HFF-Myc (cell line): ENCODE results near the gene WDR38.

Experiments used
- DNase-seq: peaks from one replicate; pipeline ENCODE4 v3.0.0-alpha.2; 2011; ENCODE audit warnings: low read depth; ENCODE audit errors: extremely low read depth
- H3K4me3 ChIP-seq: replicated peaks from 2 replicates; pipeline ENCODE4 v1.5.1; 2011; ENCODE audit warnings: low read depth, mild to moderate bottlenecking, control low read depth, low read length
- TF ChIP-seq, protein P1 (sequence below): IDR thresholded peaks from 2 replicates; pipeline ENCODE4 v1.5.1; 2012; ENCODE audit warnings: mild to moderate bottlenecking, low read depth, low read length, control low read depth; ENCODE audit errors: missing control alignments

The WDR38 gene

DNA sequence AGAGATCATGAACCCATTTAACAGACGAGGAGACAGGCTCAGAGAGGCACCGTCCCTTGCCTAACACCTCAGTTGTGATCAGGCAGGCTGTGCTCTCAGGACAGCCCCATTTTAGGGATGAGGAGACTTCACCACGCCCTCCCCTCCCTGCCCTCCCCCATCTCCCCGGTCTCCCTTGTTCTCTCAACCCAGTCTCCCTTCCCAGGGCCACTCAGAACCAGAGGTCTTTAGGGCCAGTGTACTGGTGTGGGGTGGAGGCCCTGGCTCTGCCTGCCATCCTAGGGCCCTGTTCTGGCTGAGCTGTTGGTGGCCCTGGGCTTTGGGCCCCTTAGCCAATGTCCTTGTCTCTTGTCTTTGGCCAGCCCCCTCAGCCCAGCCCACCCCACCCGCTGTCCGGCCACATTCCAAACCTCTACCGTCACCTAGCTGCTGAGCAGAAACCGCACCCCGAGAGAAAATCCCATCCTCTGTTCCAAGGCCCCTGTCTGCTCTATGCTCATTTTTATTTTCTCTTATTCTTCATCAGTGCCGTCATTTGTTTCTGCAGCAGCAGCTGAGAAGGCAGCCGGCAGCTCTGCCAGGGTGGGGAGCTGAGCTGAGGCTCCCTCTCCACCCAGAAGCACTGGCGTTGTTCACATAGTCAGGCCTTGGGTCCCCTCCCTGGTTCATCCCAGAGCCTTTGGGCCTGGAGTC lies 42.5 kb upstream of the WDR38 start:
- DNase-seq: no peak
- TF ChIP-seq, protein P1, sequence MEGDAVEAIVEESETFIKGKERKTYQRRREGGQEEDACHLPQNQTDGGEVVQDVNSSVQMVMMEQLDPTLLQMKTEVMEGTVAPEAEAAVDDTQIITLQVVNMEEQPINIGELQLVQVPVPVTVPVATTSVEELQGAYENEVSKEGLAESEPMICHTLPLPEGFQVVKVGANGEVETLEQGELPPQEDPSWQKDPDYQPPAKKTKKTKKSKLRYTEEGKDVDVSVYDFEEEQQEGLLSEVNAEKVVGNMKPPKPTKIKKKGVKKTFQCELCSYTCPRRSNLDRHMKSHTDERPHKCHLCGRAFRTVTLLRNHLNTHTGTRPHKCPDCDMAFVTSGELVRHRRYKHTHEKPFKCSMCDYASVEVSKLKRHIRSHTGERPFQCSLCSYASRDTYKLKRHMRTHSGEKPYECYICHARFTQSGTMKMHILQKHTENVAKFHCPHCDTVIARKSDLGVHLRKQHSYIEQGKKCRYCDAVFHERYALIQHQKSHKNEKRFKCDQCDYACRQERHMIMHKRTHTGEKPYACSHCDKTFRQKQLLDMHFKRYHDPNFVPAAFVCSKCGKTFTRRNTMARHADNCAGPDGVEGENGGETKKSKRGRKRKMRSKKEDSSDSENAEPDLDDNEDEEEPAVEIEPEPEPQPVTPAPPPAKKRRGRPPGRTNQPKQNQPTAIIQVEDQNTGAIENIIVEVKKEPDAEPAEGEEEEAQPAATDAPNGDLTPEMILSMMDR: no peak
- no peak overlapping the region for H3K4me3 ChIP-seq

DNA sequence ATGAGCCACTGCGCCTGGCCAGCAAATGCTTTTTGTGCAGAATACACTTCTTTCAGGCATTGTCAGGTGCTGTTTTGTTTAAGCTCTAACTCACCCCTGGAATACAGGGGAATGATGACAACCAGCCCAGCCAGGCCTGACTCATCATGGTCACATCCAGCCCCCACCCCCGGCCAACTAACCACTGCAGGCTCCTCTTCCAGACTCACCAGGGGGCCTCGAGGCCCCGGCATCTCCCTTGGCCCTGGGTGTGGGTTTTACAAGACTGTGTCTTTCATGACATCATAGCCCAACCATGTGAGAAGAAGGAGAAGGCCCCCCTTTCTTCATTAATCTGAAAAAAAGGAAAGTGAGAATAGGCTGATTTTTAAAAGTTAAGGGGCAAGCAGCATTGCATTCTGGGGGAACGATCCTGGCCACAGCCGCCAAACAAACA lies 40.8 kb upstream of the WDR38 start:
- no peak overlapping the region for H3K4me3 ChIP-seq
- DNase-seq: peak; percentile 82

DNA sequence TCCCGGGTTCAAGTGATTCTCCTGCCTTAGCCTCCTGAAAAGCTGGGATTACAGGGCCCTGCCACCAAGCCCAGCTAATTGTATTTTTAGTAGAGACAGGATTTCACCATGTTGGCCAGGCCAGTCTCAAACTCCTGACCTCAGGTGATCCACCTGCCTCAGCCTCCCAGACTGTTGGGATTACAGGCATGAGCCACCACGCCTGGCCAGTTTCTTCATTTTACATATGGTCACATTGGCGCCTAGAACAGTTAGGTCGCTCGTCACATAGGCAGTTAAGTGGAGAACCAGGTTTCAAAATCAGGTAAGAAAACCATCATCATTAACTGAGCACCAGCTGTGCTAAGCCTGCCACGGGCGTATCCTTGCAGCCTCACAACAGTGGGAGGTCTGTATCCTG lies 40.2 kb upstream of the WDR38 start:
- TF ChIP-seq, protein P1: no peak
- H3K4me3 ChIP-seq: no peak overlapping the region
- no peak for DNase-seq

More for the DNA sequence above, 40.8 kb upstream of the WDR38 start:
- TF ChIP-seq, protein P1: no peak

DNA sequence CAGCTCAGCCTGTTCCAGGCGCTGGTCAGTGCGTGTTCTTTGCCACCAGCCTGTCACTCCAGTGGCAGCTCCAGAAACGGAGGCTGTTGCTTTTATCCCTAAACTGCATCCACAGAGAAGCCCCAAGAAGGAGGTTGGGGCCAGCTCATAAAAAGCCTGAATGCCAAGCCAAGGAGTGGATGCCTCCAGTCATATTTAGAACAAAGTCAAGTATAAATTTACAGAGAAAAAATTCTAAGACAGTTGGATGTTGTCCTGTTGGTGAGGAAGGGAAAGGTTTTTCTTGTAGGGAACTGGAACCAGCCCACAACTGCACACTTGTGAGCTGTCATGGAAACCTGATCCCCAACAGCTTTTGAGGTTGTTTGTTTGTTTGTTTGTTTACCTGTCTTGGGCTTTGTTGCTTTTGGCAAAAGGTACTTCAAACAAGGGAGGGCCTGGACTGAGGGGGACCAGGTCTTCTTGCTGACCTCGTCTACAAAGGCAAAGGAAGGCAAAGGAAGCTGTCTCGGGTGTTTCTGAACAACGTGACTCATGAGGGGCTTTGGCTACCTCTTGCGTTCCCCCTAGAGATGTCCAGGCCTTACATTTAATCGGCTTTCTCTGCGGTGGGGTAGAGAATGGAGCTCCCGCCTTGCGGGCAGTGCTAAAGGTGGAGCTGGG lies 39.6 kb upstream of the WDR38 start:
- DNase-seq: no peak
- TF ChIP-seq, protein P1: no peak
- H3K4me3 ChIP-seq: no peak overlapping the region

DNA sequence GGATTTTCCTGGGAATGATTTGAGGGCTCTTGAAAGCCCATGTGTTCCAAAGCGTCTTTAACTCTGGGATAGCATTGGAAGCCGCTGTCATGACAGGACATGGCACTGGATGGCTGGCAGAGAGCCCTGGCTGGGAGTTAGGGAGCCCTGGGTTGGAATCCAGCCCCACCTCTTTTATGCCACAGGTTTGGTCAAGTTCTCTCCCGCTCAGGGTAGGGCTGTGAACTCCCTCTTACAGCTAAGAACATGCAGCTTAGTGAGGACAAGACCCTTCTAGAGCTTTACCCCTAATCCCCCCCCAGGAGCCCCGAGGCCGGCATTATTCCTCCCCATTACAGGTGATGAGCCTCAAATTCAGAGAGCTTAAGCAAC lies 39.1 kb upstream of the WDR38 start:
- TF ChIP-seq, protein P1: no peak
- no peak overlapping the region for H3K4me3 ChIP-seq
- no peak for DNase-seq

DNA sequence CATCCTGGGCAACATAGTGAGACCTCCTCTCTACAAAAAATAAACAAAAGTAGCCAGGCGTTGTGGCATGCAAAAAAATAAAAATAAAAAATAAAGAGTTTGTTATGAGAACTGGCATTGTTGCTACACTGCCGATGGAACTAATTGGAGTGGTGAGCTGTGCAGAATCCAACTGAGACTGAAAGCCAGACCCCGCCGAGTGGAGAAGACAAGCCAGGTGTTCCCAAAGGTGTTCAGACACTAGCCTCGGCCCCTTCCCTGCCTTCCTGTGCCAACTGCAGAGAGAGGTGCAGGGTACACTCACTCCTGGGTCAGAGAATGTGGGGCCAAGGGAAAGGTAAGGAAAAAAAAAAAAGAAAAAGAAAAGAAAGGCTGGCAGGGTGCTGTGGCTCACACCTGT lies 37.7 kb upstream of the WDR38 start:
- no peak overlapping the region for H3K4me3 ChIP-seq
- TF ChIP-seq, protein P1: no peak
- DNase-seq: no peak
